ENCODE data around the gene CPN1. TPM values are rescaled to one million over a fixed set of nuclear protein-coding genes. Genes with fewer than 3 reads are reported as not detected.

CPN1 gene
- total RNA-seq, 2 experiments from 2014 or later: not detected

- no peak for TF ChIP-seq CTCF (IDR thresholded peaks at IDR 0.05)
- H3K4me3 ChIP-seq (ENCODE audit: low read length): no peak overlapping the region
- H3K27ac Mint-ChIP-seq: peak overlapping the region; percentile 52
- no peaks in the 10 kb centered on the region for H3K9me3 ChIP-seq (ENCODE audit: control insufficient read depth in 1 of 2, insufficient read depth in 1 of 2, low read length in 2 of 2)
- no peak overlapping the region for H3K4me3 Mint-ChIP-seq
- H3K4me1 ChIP-seq (ENCODE audit: insufficient read depth, low read length): peaks cover 6% of the 10 kb centered on the region
- no peaks in the 10 kb centered on the region for H3K9me3 Mint-ChIP-seq
- ATAC-seq (ENCODE audit: poor library complexity) (peak; percentile 91), DNase-seq (peak in 11 of 14 experiments; percentile 11 to 81 (median 39))
- POLR2A ChIA-PET: no interaction called here
- H3K36me3 ChIP-seq (ENCODE audit: insufficient read depth, low read length): no peaks in the 10 kb centered on the region
- no peaks in the 10 kb centered on the region for H3K36me3 Mint-ChIP-seq (ENCODE audit: low read depth)
- CTCF ChIA-PET: interaction anchor here (1.0 to 2.1 kb wide), 2 partner anchors 12 to 16 kb away, joined by 3 to 11 read pairs; partner anchors contain the start of gene DNMBP
- intact Hi-C loops (cut with DNase I, micrococcal nuclease): no loop called here
- H3K27ac ChIP-seq (ENCODE audit: low read depth in 1 of 2, low read length in 2 of 2): peak overlapping the region in 1 of 2 donors; percentile 25
- no peaks in the 10 kb centered on the region for H3K27me3 Mint-ChIP-seq
- H3K27me3 ChIP-seq (ENCODE audit: control insufficient read depth in 1 of 2, insufficient read depth in 2 of 2, low read length in 2 of 2): no peaks in the 10 kb centered on the region
- peaks cover 14% of the 10 kb centered on the region for H3K4me1 Mint-ChIP-seq (ENCODE audit: low read depth)
Observed at GRCh38 chr10:99993701-99994689, 87.7 kb downstream of the CPN1 start.

Other genes with a start within 250 kb of the CPN1 start
- 1 to 10 TPM; 2.2 to 2.3 TPM for gene DNMBP, start 71.9 kb downstream of the CPN1 start, total RNA-seq
- 1 to 10 TPM; 1.5 to 2.9 TPM for gene ERLIN1, start 104.2 kb upstream of the CPN1 start, total RNA-seq
- 10 to 100 TPM in 1 of 2 experiments, 1 to 10 TPM in 1; 9.7 to 13.6 TPM for gene CHUK, start 147.7 kb upstream of the CPN1 start, total RNA-seq
- gene CWF19L1, start 185.8 kb upstream of the CPN1 start, total RNA-seq: 10 to 100 TPM; 60.1 to 66.7 TPM
- 10 to 100 TPM; 49.4 to 55.9 TPM for gene BLOC1S2, start 204.8 kb upstream of the CPN1 start, total RNA-seq
- not detected for gene PKD2L1, start 248.4 kb upstream of the CPN1 start, total RNA-seq